HepG2 (cell line): Measurements from ENCODE around the gene ETNK1. TPM values are rescaled to one million over a fixed set of nuclear protein-coding genes. Genes with fewer than 3 reads are reported as not detected.
A peak's percentile ranks its signal among the peaks of the same experiment; 100 is the strongest.

ENCODE experiments used
- AHR ChIP-seq: IDR thresholded peaks from 2 replicates; pipeline ENCODE4 v1.6.1; 2018; ENCODE audit warnings: missing genetic modification reagents, missing compliant biosample characterization
- FOXC1 ChIP-seq: sonication (generic); formaldehyde crosslinking; IDR thresholded peaks from 2 replicates; pipeline ENCODE4 v1.8.0; 2022; ENCODE audit warnings: mild to moderate bottlenecking, missing genetic modification reagents, borderline replicate concordance
- GTF2F1 ChIP-seq: fragments of 150-350 bp; IDR thresholded peaks from 2 replicates; pipeline ENCODE4 v1.6.1; 2014; ENCODE audit warnings: low read length
- HNF4A ChIP-seq: sonication (generic); formaldehyde crosslinking; IDR thresholded peaks from 2 replicates; pipeline ENCODE4 v1.4.0; 2020; ENCODE audit warnings: missing genetic modification reagents
- HOXA3 ChIP-seq: sonication (generic); formaldehyde crosslinking; IDR thresholded peaks from 2 replicates; pipeline ENCODE4 v1.5.0; 2020; ENCODE audit warnings: missing genetic modification reagents
- LBX2 ChIP-seq: sonication (generic); formaldehyde crosslinking; IDR thresholded peaks from 2 replicates; pipeline ENCODE4 v1.5.0; 2020; ENCODE audit warnings: missing genetic modification reagents, mild to moderate bottlenecking, borderline replicate concordance
- MAFF ChIP-seq: IDR thresholded peaks from 2 replicates; pipeline ENCODE4 v1.6.1; 2011; ENCODE audit warnings: low read depth, low read length, improper control_type of control experiment
- RXRB ChIP-seq: IDR thresholded peaks from 2 replicates; pipeline ENCODE4 v1.6.1; 2016; ENCODE audit warnings: borderline replicate concordance, missing genetic modification reagents, missing compliant biosample characterization
- TFE3 ChIP-seq: IDR thresholded peaks from 2 replicates; pipeline ENCODE4 v1.6.1; 2016
- TGIF2 ChIP-seq: IDR thresholded peaks from 2 replicates; pipeline ENCODE4 v1.6.1; 2016; ENCODE audit warnings: control low read depth, missing compliant biosample characterization
- ZBTB20 ChIP-seq: sonication (generic); formaldehyde crosslinking; IDR thresholded peaks from 2 replicates; pipeline ENCODE4 v1.8.1; 2023; ENCODE audit warnings: missing genetic modification reagents, low read depth, mild to moderate bottlenecking, borderline replicate concordance
- ZFP1 ChIP-seq: IDR thresholded peaks from 2 replicates; pipeline ENCODE4 v1.6.1; 2016
- ZKSCAN5 ChIP-seq: sonication (generic); formaldehyde crosslinking; IDR thresholded peaks from 2 replicates; pipeline ENCODE4 v1.5.1; 2020; ENCODE audit warnings: mild to moderate bottlenecking, missing genetic modification reagents
- ZNF101 ChIP-seq: sonication (generic); formaldehyde crosslinking; IDR thresholded peaks from 2 replicates; pipeline ENCODE4 v1.4.0; 2020; ENCODE audit warnings: mild to moderate bottlenecking, low read depth, missing genetic modification reagents, borderline replicate concordance
- ZNF225 ChIP-seq: sonication (generic); formaldehyde crosslinking; IDR thresholded peaks from 2 replicates; pipeline ENCODE4 v1.4.0; 2020; ENCODE audit warnings: mild to moderate bottlenecking, missing genetic modification reagents
- ZNF609 ChIP-seq: sonication (generic); formaldehyde crosslinking; IDR thresholded peaks from 2 replicates; pipeline ENCODE4 v1.4.0; 2020; ENCODE audit warnings: mild to moderate bottlenecking, missing genetic modification reagents, borderline replicate concordance
- ZNF687 ChIP-seq: sonication (generic); formaldehyde crosslinking; IDR thresholded peaks from 2 replicates; pipeline ENCODE4 v1.5.1; 2020; ENCODE audit warnings: mild to moderate bottlenecking, missing genetic modification reagents, moderate library complexity
- ZSCAN29 ChIP-seq: sonication (generic); formaldehyde crosslinking; conservative IDR thresholded peaks from 2 replicates; pipeline ENCODE4 v1.4.0; 2020; ENCODE audit warnings: mild to moderate bottlenecking, missing genetic modification reagents
- polyA plus RNA-seq, 8 experiments: library from polyadenylated mRNA; depleted of rRNA in 3 of 8; stranded (reverse) in 7 of 8; unstranded in 1 of 8; fragments of >200 nt; fragmentation: Illumina TruSeq in 4 of 8; extraction: Trizol in 4 of 8; gene quantifications; 2 replicates each; pipeline versions ENCODE4 v1.2.1 to v1.2.3, GENCODE V29; 2011 to 2016; ENCODE audit warnings: low read depth in 4 of 8, missing spikeins in 1 of 8, mixed read lengths in 1 of 8; ENCODE audit not compliant: insufficient read depth in 1 of 8
- total RNA-seq, 5 experiments: library from RNA; depleted of rRNA; stranded (reverse); fragments of >200 nt; fragmentation: Illumina TruSeq; extraction: Trizol; gene quantifications; 2 replicates each; pipeline ENCODE4 v1.2.3, GENCODE V29; 2016; ENCODE audit warnings: low read depth in 1 of 5

The ETNK1 gene
- total and polyA plus RNA-seq, 2 of the 13 experiments (the other 11 are each of a cell fraction or from before 2014, with no cell fraction given), result 14.4 to 55.7 TPM

- TF ChIP-seq ZNF609 (CRISPR knock-in tag), result peak; percentile 47; the same call in 1 of the 2 replicates
- peak; percentile 72; the same call in 1 of the 2 replicates for TF ChIP-seq AHR
- peak; percentile 50 for TF ChIP-seq TGIF2 (CRISPR knock-in tag)
- TF ChIP-seq ZNF225 (CRISPR knock-in tag), result peak; percentile 84; the same call in 1 of the 2 replicates
- peak; percentile 96; the same call in 1 of the 2 replicates for TF ChIP-seq FOXC1
- TF ChIP-seq GTF2F1, result no peak
- TF ChIP-seq ZBTB20, result peak; percentile 18; the same call in 1 of the 2 replicates
- peak; percentile 96 for TF ChIP-seq ZNF101 (CRISPR knock-in tag)
- peak; percentile 61; the same call in 1 of the 2 replicates for TF ChIP-seq ZFP1 (CRISPR knock-in tag)
- peak; percentile 40; the same call in 1 of the 2 replicates for TF ChIP-seq HNF4A (CRISPR knock-in tag)
- no peak for TF ChIP-seq LBX2 (CRISPR knock-in tag)
- no peak for TF ChIP-seq ZKSCAN5 (CRISPR knock-in tag)
- TF ChIP-seq RXRB, result peak; percentile 69
- no peak for TF ChIP-seq MAFF
- peak; percentile 90 for TF ChIP-seq HOXA3 (CRISPR knock-in tag)
- TF ChIP-seq ZNF687 (CRISPR knock-in tag), result peak; percentile 98
- TF ChIP-seq ZSCAN29 (CRISPR knock-in tag), result no peak; the same call in 1 of the 2 replicates
- 0 out of 2 replicates have a peak, but pooled peaks have one; percentile 51 for TF ChIP-seq TFE3 (CRISPR knock-in tag)
Observed at GRCh38 chr12:22624870-22625761, at the start of gene ETNK1 (continued).
